HG03095 (cell line): ENCODE measurements around the gene RSPH6A.
"Not testable (repeated sequence)": the region's sequence is repeated elsewhere in the genome, so short reads cannot be mapped to it uniquely, and the experiment has no call there.

Experiments
- ATAC-seq: cut with Tn5 transposase; IDR thresholded peaks from one replicate; pipeline ENCODE4 v1.9.1; 2021; ENCODE audit warnings: moderate library complexity; ENCODE audit not compliant: unreplicated experiment

RSPH6A gene

DNA sequence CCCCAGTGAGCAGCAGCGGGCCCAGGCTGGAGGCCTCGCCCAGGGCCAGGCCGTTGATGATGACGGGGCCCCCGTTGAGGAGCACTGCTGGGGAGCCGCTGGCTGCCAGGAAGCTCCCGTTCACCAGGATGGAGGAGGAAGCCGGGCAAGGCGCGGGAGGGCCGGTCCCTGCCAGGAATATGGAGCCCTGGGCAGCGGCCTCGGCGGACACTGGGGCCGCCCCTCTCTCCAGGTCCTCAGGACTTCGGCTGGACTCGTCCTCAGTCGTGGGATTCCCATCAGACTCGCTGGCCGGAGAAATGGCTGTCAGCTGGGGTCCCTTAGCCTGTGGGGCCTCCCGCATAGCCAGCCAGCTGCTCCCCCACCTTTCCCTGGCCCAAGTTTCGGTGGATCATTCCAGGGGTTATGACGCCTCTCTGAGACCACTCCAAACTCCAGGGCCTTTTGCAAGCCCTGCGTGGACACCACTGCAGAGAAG lies 48.2 kb downstream of the RSPH6A start:
- no peak for ATAC-seq

DNA sequence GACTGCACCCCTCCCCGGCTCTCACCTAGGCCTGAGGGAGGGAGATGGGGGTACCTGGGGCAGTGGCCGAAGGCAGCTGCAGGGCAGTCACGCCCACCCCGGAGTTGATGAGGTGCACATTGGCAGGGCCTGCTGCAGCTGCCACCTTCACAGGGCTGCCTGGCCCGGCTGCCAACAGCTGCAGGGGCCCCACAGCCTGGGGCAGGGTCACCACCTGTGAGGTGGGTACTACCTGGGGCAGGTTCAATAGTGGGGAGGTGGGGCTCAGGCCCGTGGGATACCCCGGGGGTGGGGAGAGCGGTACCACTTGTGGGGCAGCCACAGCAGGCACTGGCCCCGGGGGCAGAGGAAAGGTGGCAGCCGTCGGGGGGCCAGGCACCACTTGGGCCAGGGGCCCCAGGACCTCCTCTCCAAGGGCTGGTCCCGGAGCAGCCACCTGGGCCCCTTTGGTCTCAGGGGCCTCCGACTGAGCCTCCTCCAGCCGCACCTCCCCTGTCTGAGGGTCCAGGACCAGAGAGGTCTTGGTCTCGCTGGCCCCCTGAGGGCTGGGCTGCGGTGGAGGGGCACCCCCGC lies 48.7 kb downstream of the RSPH6A start:
- no peak for ATAC-seq

DNA sequence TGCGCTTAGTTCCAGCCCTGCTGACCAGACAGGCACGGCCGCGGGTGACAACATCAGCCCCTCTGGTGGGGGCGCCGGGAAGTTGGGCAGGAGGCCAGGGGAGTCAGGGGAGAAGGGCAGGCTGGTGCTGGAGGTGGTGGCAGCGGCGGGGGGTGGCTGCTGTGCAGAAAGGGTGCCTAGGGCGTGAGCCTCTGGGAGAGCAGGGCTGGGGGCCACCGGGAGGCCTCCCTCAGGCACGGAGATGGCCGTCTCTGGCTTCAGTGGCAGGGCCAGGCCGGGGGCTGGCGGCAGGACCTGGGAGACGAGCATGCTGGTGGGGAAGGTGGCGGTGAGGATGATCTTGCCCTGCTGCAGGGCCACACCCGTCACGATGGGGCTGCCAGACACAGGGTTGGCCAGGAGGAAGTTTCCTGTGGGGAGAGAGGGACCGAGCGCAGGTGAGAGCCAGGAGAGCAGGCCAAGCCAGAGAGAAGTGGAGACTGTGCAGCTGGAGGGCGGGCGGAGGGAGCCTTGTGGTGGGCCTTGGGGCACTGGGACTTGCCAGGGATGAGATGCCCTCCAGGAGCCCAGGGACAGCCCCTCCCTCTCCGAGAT lies 49.3 kb downstream of the RSPH6A start:
- no peak for ATAC-seq

DNA sequence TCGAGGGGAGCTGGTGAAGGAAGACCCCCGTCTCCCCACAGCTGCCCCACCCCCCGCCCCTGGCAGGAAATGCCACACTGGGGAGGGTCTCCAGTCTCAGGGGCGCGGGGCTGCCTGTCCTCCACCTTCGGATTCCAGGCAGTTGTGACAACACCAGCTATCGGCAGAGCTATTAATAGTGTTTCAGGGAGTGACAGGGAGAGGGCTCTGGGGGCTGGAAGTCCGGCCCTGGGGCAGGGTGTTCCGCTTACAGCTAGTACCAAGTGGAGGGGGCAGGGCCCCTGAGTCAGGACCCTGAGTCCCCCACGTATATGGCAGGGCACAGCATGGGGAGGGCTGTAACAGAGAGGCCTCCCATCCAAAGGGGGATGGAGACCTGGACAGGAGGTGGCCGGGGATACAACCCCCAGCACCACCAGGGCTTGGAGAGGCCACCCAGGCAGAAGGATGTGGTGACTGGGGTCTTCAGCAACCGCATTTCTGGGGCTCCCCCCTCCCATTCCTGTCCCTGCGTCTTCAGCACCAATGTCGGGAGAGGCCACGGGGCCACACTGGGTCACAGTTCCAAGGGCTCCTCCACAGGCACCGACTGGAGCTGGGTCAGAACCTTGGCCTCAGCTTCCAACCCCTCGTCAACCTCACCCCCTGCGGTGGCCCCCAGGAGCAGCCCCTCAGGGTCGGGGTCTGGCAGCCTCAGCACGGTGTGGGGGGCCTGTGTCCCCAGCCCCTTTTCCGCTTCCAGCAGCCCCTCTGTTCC lies 50.0 kb downstream of the RSPH6A start:
- no peak for ATAC-seq

DNA sequence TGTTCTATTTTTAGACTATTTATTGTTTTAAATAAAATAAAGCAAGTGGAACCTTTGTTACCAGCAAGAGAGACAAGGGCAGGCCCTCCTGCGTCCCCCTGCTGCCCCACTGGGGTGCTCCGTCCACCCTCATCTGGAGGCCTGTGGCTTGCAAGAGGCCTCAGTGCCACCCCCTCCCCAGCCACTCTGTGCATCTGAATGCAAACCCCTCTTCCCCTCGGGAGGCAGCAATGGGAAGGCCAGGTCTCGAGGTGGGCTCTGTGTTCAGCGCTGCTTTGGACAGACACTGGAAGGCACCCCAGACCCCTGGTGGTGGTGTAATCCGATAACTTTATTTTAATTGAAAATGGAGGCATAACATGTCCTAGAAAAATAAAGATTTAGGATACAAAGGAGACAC lies 50.6 kb downstream of the RSPH6A start:
- no peak for ATAC-seq

DNA sequence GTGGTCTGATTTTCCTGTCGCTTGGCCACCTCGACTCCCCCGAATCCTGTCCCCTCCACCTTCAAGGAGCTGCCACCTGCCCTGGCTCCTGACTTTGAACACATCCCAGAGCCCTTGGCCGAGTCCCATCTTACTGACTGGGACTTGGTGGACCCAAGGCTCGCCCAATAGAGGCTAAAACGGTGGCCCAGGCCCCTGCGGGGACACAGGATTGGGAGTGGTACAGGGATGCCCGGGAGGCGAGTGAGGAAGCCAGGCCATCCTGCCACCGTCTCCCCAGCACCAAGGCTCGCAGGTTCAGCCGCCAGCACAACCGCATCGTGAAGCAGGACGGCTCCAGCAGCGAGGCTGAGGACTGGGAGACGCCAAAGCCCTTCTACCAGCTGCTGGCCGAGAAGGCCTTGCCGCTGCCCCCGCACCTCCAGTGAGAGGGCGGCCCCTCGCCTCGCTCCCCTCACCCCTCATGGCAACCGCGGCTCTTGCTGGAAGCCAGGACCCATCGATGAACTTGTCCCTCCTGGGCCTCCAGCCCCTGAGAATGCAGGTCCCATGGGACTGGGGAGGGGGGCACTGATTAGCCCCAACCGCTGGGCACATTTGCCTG lies 51.3 kb downstream of the RSPH6A start:
- no peak for ATAC-seq

DNA sequence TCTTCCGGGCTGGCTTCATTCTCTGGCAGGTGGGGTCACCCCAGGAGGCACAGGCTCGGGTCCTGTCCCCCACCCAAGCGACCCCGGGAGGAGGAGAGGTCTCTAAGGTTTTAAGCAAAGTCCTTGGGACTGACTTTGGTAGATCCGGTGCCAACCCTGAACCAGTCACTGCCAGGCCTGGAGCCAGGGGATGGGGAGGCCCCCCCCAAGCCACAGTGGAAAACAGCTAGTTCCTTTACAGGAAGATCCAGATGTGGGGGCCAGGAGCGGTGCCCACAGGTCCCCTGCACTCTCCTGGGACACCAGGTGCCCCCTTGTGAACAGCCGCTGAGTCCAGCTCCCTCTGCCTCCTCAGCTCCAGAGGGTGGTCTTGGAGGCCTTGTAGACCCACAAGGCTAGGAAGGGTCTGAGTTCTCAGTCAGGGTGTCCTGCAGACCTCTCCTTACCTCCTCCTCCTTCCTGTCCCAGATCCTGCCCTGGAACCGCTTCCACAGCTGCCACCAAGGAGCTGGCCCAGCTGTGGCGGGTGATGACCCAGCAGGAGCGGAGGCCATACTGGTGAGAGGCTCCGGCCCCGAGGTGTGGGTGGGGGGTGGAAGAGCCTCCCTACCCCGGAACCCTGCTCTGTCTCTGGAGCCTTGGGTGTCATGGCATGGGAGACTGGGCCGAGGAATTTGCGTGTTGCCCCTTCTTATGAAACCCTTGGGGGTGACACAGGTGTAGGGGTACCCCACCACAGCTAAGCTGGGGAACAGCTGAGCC lies 52.1 kb downstream of the RSPH6A start:
- ATAC-seq, result no peak

DNA sequence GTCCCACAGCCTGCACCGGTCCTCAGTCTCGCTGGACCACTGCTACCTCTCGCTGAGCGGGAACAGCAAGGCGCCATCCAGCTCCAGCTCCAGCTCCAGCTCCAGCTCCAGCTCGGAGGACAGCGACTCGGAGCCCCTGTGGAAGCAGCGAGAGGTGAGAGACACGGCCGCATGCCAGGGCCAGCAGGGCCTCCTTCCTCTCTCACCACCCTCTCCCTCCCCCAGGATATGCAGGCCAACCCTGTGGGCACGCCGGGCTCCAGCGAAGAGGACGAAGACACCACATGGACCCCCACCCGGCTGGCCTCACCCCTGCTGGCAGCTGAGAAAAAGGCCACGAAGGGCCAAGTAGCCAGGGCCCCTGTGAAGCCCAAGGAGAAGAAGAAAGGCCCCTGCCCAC lies 53.4 kb downstream of the RSPH6A start:
- ATAC-seq, result no peak

DNA sequence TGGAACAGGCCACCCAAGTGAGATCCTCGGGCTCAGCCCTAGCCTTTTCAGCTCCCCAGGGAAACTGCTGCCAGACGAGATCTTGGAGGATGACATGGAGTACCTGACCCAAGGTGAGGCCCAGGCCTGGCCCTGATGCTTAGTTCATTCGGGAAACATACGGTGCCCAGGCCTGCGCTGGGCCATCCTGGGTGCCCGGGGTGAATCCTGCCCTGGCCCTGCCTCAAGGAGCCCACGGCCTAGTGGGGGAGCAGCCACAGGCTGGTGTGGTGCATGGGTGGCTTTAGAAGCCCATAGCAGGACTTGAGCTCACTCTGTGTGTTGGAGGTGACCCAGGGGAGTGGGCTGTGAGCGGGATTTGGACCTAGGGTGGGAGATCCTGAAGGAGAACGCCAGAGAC lies 56.2 kb downstream of the RSPH6A start:
- no peak for ATAC-seq

DNA sequence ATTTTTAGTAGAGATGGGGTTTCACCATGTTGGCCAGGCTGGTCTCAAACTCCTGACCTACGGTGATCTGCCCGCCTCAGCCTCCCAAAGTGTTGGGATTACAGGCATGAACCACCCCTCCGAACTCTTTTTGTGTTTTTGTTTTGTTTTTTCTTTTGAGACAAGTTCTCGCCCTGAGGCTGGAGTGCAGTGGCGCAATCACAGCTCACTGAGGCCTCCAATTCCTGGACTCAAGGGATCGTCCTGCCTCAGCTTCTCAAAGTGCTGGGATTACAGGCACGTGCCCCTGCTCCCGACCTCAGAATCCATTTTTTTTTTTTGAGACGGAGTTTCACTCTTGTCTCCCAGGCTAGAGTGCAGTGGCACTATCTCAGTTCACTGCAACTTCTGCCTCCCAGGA lies 57.4 kb downstream of the RSPH6A start:
- no peak for ATAC-seq

DNA sequence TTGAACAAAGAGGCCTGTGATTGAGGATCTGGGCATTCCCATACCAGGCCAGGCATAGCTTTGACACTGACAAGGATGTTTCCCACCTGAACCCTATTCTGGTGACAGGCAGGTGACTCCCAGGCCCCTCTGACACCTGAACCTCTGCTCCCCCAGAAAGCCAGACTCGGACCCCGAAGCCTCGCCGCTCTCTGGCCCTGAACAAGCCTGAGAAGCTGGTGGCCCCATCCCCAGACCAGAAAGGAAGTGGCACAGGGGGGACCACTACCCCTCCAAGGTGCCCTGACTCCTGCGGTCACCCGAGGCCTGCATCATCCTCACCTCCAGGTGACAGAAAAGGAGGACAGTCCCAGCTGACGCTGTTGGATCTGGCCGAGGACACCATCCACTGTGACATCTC lies 60.8 kb downstream of the RSPH6A start:
- ATAC-seq, result no peak

DNA sequence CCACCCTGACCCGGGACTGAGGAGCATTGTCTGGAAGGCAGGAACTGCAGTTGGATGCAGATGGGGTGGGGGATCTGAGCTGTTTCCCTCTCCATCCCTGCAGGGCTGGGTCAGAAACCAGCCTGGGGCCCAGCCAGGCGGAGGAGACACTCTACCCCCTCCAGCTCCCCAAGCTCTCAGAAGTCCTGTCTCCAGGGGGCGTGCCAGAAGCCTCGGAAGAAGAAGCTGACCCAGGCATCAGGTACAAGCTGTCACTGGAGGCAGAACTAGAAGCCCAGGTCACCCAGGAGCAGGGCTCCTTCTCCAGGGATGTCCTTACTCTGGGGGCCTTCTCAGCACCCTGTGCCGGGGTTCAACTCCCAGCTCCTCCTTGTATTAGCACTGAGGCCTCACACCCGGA lies 61.6 kb downstream of the RSPH6A start:
- ATAC-seq, result no peak

DNA sequence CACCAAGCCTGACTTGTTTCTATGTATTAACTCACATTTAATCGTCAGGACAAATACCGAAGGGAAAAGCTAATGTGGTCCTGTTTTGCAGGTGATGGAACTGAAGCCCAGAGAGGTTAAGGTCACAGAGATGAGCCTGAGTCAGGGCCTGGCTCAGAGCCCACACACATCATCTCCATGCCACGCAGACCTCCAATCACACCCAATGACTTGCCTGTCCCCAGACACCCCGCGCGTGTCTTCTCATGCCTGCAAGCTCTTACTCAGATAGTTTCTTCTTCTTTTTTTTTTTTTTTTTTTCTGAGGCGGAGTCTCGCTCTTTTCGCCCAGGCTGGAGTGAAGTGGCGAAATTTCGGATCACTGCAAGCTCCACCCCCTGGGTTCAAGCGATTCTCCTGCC lies 62.5 kb downstream of the RSPH6A start:
- no peak for ATAC-seq

DNA sequence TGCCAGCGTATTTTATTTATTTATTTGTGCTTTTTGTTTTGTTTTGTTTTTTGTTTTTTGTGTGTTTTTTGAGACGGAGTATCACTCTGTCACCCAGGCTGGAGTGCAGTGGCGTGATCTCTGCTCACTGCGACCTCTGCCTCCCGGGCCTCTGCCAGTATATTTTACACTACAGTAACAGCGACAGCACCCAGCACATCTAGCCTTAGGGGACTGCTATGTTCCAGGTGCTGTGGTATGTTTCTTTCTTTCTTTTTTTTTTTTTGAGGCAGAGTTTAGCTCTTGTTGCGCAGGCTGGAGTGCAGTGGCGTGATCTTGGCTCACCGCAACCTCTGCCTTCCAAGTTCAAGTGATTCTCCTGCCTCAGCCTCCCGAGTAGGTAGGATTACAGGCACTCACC lies 63.6 kb downstream of the RSPH6A start:
- ATAC-seq, result not testable (repeated sequence)

DNA sequence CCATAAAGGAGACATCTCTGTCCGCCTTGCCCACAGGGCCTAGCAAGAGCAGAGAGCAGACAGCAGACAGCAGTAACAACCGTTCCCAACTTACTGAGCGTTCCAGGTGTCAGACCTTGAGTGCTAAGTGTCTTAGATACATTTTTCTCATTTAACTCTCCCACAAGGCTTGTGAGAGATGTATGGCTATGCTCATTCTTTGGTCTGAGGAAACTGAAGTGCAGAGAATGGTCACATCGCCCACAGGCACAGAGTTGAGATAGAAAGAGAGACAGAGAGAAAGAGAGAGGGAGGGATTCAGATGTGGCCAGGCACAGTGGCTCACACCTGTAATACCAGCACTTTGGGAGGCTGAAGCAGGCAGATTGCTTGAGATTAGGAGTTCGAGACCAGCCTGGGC lies 67.6 kb downstream of the RSPH6A start:
- ATAC-seq, result no peak

DNA sequence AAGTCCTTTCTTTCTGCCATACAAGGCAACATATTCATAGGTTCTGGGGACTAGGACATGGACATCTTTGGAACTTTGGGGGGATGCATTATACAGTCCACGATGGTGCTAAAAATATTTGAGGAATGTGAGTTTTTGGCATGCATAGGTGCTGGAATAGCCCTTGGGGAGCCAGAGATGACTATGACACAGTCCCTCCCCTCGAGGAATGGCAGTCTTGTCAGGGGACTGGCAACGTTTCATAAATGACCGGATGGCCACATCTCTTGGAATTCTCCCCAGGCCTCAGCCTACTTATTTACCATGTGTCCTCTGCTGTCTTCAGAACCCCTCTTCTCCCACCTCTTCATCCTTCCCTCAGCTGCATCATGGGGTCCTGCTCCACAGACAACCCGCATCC lies 68.2 kb downstream of the RSPH6A start:
- no peak for ATAC-seq
